K562 treated with DMSO at 1 percent for 12 hours (cell line): ENCODE results near the gene CD22. TPM values are rescaled to one million over a fixed set of nuclear protein-coding genes. Genes with fewer than 3 reads are reported as not detected.

Experiments
- total RNA-seq: library from RNA; unstranded; fragments of 300-600 nt; gene quantifications from 2 replicates; pipeline ENCODE4 v1.2.3, GENCODE V29; 2022; ENCODE audit not compliant: insufficient read depth

CD22 gene
- total RNA-seq, result 1.4 and 2.2 TPM in 2 replicates

DNA sequence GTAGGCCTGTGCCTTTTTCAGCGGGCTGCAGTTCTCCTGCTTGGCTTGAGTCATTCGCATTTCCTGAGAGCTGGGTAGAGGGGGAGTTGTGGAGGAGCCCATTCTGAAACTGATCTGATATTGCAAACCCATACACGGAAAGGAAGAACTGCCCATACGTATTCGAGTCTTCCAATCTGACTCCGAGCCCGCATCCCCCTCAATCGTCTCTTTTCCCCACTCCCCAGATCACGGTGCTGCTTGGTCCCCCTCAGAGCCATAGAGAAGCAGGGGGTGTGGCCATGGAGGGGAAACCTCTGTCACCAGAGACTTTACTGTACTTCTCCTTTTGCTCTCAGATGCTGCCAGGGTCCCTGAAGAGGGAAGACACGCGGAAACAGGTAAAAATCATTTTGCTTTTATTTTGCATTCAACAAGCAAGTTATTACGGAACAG is at the start of gene CD22:
Gene CD22 (plus strand): TSS at position 337 of the 435 bp plus-strand sequence. CDS start 2,854 bp downstream, outside the sequence.

DNA sequence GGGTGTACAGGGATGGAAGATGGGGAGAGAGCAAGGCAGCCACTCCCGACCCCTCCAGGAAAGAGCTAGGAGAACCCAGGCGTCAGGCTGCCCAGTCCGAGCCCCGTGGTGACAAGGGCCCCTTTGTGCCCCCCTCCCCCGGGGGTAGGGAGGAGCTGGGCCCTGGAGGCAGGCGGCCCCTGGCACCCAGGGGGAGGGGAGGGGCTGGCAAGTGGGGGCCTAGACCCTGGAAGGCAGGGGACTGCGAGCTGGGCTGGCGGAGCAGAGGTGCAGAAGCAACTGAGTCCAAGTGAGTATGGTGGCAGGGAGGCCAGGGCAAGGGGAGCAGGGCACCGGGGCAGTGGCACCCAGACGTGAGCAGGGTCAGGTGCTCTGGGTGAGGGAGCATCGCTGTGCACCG is 37.1 kb upstream of the CD22 start, which contains the start of gene MAG:
Gene MAG (plus strand): TSS at position 246 of the 400 bp plus-strand sequence. CDS start 3,248 bp downstream, outside the sequence.

DNA sequence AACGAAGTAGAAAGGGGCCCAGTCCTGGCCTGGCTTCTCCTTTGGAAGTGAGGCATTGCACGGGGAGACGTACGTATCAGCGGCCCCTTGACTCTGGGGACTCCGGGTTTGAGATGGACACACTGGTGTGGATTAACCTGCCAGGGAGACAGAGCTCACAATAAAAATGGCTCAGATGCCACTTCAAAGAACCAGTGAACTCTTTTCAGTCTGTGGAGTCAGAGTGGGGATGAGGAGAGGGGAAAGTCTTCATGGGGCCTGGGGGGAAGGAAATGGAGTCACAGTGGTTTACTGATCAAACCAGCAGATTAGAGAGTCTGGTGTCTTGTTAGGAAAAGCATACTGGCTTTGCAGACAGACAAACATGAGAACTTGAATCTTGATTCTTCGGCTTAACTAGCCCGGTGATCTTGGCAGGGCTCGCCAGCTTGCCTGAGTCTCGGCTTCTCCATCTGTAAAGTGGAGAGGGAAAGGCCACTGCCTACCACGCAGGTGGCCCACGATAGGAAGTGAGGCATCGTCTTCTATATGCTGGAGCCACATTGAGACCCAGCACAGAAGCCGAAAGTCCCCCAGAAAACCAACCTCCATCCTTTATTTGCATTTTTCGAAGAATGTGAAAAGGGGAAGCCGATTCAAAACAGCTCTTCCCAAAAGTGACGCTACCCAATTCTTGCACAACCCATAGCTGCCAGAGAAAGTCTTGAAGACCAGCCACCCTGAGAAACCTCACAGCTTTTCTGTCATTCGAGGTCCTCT is 18.4 kb downstream of the CD22 start, which contains the start of gene FFAR1:
Gene FFAR1 (plus strand): TSS at position 732 of the 759 bp plus-strand sequence. CDS start 3,650 bp downstream, outside the sequence.

DNA sequence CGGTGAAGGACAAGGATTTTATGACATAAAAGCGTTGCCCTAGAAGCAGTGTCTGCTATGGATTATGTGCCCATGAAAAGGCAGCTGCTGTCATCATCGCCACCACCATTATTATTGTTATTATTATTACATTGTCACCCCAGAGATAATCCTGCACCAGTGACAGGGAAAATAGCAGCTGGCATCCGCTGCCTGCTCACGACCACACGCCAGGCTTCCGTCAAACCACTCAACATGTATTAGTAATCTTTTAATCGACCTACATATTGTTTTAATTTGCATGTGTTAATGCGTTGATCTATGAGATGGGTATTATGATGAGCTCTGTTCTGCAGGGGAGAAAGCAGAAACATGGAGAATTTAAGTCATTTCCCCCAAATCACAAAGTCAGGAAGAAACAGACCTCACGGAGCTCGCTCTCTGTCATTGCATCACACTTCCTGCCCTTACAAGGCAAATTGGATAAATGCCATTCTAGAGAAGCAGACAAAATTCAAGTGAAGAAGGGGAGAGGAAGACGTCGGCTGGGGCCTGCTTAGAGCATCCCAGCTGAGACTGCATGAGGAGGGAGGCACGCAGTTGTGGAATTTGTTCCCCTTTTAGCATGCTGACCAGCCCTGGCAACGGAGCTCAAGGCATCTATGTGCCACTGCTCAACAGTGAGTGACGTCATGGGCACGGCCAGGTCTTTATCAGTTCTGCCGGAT is 29.0 kb downstream of the CD22 start, which contains the start of gene FFAR3:
Gene FFAR3 (plus strand): TSS at position 594 of the 707 bp plus-strand sequence. CDS start 431 bp downstream, outside the sequence.

DNA sequence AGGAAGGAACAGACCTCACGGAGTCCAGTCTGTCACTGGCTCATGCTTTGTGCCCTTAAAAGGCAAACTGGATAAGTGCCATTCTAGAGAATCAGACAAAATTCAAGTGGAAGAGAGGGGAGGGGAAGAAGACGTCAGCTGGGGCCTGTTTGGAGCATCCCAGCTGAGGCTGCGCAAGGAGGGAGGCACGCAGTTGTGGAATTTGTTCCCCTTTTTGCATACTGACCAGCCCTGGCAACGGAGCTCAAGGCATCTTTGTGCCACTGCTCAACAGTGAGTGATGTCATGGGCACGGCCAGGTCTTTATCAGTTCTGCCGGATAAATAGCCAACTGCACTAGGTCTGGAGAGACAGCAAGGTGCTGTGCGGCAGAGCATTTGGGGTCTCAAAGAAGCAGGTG is 41.7 kb downstream of the CD22 start, which contains the start of gene GPR42:
Gene GPR42 (plus strand): TSS at position 347 of the 400 bp plus-strand sequence. CDS start 292 bp downstream, outside the sequence.

Other genes starting within 250 kb of the CD22 start
- not detected in 2 replicates for gene FXYD3, start 213.4 kb upstream of the CD22 start, total RNA-seq
- gene LGI4, start 194.1 kb upstream of the CD22 start, total RNA-seq, result 0.93 and 1.5 TPM in 2 replicates
- gene FXYD1, start 190.4 kb upstream of the CD22 start, total RNA-seq, result not detected in 2 replicates
- not detected in 2 replicates for gene FXYD7, start 185.9 kb upstream of the CD22 start, total RNA-seq
- gene FXYD5, start 174.5 kb upstream of the CD22 start, total RNA-seq, result 254 and 288 TPM in 2 replicates
- not detected in 2 replicates for gene FAM187B, start 100.4 kb upstream of the CD22 start, total RNA-seq
- gene LSR, start 80.2 kb upstream of the CD22 start, total RNA-seq, result 59.8 and 61.1 TPM in 2 replicates
- gene USF2, start 60.2 kb upstream of the CD22 start, total RNA-seq, result 126 and 135 TPM in 2 replicates
- not detected in 2 replicates for gene HAMP, start 46.7 kb upstream of the CD22 start, total RNA-seq
- gene MAG, start 37.0 kb upstream of the CD22 start, total RNA-seq, result 0.47 and 3.3 TPM in 2 replicates
- not detected in 2 replicates for gene FFAR1, start 18.7 kb downstream of the CD22 start, total RNA-seq
- gene FFAR3, start 29.3 kb downstream of the CD22 start, total RNA-seq, result not detected in 2 replicates
- gene GPR42, start 41.9 kb downstream of the CD22 start, total RNA-seq, result not detected in 2 replicates
- not detected in 2 replicates for gene FFAR2, start 119.1 kb downstream of the CD22 start, total RNA-seq
- gene KRTDAP, start 161.3 kb downstream of the CD22 start, total RNA-seq, result not detected in 2 replicates
- gene DMKN, start 184.5 kb downstream of the CD22 start, total RNA-seq, result not detected in 2 replicates
- not detected in 2 replicates for gene SBSN, start 199.1 kb downstream of the CD22 start, total RNA-seq
- not detected in 2 replicates for gene GAPDHS, start 204.3 kb downstream of the CD22 start, total RNA-seq
- gene TMEM147, start 216.4 kb downstream of the CD22 start, total RNA-seq, result 104 and 142 TPM in 2 replicates
- not detected in 2 replicates for gene ATP4A, start 234.5 kb downstream of the CD22 start, total RNA-seq